Activated CD8-positive, alpha-beta memory T cell treated with anti-CD3 and anti-CD28 coated beads for 36 hours (primary cell): ENCODE data around the gene PCDHB8. TPM values are rescaled to one million over a fixed set of nuclear protein-coding genes. Genes with fewer than 3 reads are reported as not detected.
"Not testable (repeated sequence)": the region's sequence is repeated elsewhere in the genome, so short reads cannot be mapped to it uniquely, and the experiment has no call there.

Experiments used
- CTCF ChIA-PET: fragments of 350-600 bp; sonication (Branson Sonifier 250); formaldehyde crosslinking; loops from one replicate; lab custom pipeline; 2021; ENCODE audit warnings: antibody characterized with exemption; lab: Charles Lee
- POLR2A ChIA-PET: fragments of 350-600 bp; sonication (Branson Sonifier 250); formaldehyde crosslinking; loops from one replicate; lab custom pipeline; 2021; ENCODE audit warnings: antibody characterized with exemption; lab: Charles Lee
- total RNA-seq, 2 experiments: library from RNA; stranded (reverse); gene quantifications; one replicate each; pipeline ENCODE4 v1.2.3, GENCODE V29; 2021

The PCDHB8 gene
- not detected for total RNA-seq

GRCh38 chr5:141177577-141178191, at the start of gene PCDHB8:
TSS of gene PCDHB8 (plus strand) at chr5:141177790. CDS start at chr5:141178035, 245 bp downstream.
- CTCF ChIA-PET, POLR2A ChIA-PET: not testable (repeated sequence)

GRCh38 chr5:141135030-141135717, 42.4 kb upstream of the PCDHB8 start, which contains the start of gene PCDHB5:
TSS of gene PCDHB5 (plus strand) at chr5:141135206. CDS start at chr5:141135435, 229 bp downstream.
- CTCF ChIA-PET, result no interaction called here

GRCh38 chr5:141135718-141136266, 41.8 kb upstream of the PCDHB8 start:
- POLR2A ChIA-PET, result no interaction called here
- CTCF ChIA-PET, result no interaction called here

More at GRCh38 chr5:141135030-141135717, 42.4 kb upstream of the PCDHB8 start, which contains the start of gene PCDHB5:
- POLR2A ChIA-PET, result no interaction called here

DNA sequence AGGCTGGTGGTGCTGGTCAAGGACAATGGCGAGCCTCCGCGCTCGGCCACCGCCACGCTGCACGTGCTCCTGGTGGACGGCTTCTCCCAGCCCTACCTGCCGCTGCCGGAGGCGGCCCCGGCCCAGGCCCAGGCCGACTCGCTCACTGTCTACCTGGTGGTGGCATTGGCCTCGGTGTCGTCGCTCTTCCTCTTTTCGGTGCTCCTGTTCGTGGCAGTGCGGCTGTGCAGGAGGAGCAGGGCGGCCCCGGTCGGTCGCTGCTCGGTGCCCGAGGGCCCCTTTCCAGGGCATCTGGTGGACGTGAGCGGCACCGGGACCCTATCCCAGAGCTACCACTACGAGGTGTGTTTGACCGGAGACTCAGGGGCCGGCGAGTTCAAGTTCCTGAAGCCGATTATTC, 40.2 kb upstream of the PCDHB8 start:
- POLR2A ChIA-PET, CTCF ChIA-PET: not testable (repeated sequence)

DNA sequence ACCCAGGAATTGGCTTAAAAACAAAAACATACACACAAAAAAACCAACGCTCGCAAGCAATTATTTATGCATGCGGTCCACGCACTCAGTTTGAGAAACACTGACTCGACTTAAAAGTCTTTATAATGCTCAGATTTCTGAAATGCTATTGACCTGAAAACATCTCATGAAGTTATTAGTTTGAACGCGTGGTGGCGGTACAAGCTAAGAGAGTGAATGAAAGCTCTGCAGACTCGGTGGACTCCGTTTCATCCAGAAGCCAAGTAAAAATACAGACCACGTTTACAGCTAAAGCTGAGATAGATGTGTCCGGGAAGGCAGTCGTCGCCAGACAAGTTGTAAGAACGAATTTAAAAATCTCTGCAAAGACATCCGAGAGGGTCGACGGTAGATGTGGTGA, 27.8 kb upstream of the PCDHB8 start, which contains the start of gene PCDHB6:
TSS of gene PCDHB6 (plus strand) at position 246 of the 400 bp plus-strand sequence. CDS start 201 bp downstream, outside the sequence.
- ChIA-PET CTCF (no interaction called here), POLR2A (no interaction called here)

DNA sequence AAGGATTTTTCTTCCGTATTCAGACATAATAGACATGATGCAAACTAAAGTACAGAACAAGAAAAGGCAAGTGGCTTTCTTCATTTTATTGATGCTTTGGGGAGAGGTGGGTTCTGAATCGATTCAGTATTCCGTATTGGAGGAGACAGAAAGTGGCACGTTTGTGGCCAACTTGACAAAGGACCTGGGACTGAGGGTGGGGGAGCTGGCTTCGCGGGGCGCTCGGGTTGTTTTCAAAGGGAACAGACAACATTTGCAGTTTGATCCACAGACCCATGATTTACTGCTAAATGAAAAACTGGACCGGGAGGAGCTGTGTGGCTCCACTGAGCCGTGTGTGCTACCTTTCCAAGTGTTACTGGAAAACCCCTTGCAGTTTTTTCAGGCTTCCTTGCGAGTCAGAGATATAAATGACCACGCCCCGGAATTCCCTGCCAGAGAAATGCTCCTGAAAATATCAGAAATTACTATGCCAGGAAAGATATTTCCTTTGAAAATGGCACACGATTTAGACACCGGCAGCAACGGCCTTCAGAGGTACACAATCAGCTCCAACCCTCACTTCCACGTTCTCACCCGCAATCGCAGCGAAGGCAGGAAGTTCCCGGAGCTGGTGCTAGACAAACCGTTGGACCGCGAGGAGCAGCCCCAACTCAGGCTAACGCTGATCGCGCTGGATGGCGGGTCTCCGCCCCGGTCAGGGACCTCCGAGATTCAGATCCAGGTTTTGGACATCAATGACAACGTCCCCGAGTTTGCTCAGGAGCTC, 27.2 kb upstream of the PCDHB8 start:
- ChIA-PET CTCF (no interaction called here), POLR2A (no interaction called here)

GRCh38 chr5:141150993-141151325, 26.6 kb upstream of the PCDHB8 start:
- CTCF ChIA-PET, result no interaction called here
- POLR2A ChIA-PET, result no interaction called here

DNA sequence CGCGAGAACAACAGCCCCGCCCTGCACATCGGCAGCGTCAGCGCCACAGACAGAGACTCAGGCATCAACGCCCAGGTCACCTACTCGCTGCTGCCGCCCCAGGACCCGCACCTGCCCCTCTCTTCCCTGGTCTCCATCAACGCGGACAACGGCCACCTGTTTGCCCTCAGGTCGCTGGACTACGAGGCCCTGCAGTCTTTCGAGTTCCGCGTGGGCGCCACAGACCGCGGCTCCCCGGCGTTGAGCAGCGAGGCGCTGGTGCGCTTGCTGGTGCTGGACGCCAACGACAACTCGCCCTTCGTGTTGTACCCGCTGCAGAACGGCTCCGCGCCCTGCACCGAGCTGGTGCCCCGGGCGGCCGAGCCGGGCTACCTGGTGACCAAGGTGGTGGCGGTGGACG, 26.0 kb upstream of the PCDHB8 start:
- CTCF ChIA-PET, POLR2A ChIA-PET: not testable (repeated sequence)

- CTCF ChIA-PET, POLR2A ChIA-PET: not testable (repeated sequence)
Observed at GRCh38 chr5:141152096-141152495, 25.5 kb upstream of the PCDHB8 start.

DNA sequence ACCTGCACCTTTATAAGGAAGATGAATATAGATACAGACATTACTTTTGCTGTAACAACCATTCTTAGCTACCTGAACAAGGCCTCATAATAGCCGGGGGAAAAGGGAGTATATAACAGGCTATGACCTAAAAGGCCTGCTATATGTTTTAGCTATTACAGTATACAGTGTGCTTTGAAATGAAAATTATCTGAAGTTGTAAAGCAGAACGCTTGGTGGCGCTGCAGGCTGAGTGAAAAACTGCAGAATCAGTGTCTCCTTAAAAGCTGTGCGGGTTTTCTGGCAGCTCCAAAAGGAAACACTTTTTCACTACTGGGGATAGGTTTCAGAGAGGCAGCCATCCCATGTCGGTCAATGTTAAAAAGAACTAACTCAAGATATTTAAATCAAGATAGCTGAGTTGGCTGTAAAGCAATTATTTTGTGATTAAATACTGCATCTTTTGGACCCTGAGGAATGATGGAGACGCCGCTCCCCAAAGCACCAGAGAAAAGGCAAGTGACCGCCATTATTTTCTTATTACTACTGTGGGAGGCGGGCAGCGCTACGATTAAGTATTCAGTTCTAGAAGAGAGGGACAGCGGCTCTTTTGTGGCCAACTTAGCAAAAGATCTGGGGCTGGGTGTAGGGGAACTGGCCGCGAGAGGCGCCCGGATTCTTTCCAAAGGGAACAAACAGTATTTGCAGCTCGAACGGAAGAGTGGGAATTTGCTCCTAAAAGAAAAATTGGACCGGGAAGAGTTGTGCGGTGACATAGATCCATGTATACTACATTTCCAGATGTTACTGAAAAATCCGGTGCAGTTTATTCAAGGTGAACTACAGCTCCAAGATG, 21.8 kb upstream of the PCDHB8 start:
- POLR2A ChIA-PET, result no interaction called here
- CTCF ChIA-PET, result no interaction called here

DNA sequence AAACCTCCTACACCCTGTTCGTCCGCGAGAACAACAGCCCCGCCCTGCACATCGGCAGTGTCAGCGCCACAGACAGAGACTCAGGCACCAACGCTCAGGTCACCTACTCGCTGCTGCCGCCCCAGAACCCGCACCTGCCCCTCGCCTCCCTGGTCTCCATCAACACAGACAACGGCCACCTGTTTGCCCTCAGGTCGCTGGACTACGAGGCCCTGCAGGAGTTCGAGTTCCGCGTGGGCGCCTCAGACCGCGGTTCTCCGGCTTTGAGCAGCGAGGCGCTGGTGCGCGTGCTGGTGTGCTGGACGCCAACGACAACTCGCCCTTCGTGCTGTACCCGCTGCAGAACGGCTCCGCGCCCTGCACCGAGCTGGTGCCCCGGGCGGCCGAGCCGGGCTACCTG, 20.2 kb upstream of the PCDHB8 start:
- CTCF ChIA-PET, POLR2A ChIA-PET: not testable (repeated sequence)

GRCh38 chr5:141157901-141158300, 19.7 kb upstream of the PCDHB8 start:
- CTCF ChIA-PET, POLR2A ChIA-PET: not testable (repeated sequence)

GRCh38 chr5:141172381-141173204, 5.0 kb upstream of the PCDHB8 start, which contains the start of gene PCDHB7:
TSS of gene PCDHB7 (plus strand) at chr5:141172644. CDS start at chr5:141172836, 192 bp downstream.
- ChIA-PET POLR2A (no interaction called here), CTCF (no interaction called here)

GRCh38 chr5:141174291-141175104, 3.1 kb upstream of the PCDHB8 start:
- POLR2A ChIA-PET, result not testable (repeated sequence)

GRCh38 chr5:141175933-141176332, 1.7 kb upstream of the PCDHB8 start:
- ChIA-PET POLR2A (no interaction called here), CTCF (no interaction called here)

More at GRCh38 chr5:141174291-141175104, 3.1 kb upstream of the PCDHB8 start:
- CTCF ChIA-PET, result not testable (repeated sequence)

DNA sequence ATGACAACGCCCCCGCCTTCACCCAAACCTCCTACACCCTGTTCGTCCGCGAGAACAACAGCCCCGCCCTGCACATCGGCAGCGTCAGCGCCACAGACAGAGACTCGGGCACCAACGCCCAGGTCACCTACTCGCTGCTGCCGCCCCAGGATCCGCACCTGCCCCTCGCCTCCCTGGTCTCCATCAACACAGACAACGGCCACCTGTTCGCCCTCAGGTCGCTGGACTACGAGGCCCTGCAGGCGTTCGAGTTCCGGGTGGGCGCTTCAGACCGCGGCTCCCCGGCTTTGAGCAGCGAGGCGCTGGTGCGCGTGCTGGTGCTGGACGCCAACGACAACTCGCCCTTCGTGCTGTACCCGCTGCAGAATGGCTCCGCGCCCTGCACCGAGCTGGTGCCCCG, 1.8 kb downstream of the PCDHB8 start:
- POLR2A ChIA-PET, CTCF ChIA-PET: not testable (repeated sequence)

DNA sequence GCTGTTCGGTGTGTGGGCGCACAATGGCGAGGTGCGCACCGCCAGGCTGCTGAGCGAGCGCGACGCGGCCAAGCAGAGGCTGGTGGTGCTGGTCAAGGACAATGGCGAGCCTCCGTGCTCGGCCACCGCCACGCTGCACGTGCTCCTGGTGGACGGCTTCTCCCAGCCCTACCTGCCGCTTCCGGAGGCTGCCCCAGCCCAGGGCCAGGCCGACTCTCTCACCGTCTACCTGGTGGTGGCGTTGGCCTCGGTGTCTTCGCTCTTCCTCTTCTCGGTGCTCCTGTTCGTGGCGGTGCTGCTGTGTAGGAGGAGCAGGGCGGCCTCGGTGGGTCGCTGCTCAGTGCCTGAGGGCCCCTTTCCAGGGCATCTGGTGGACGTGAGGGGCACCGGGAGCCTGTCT, 2.3 kb downstream of the PCDHB8 start:
- POLR2A ChIA-PET, CTCF ChIA-PET: not testable (repeated sequence)
